Fibroblast of upper back skin (primary cell): ENCODE measurements around the gene RHOXF1.
"Not testable (repeated sequence)": the region's sequence is repeated elsewhere in the genome, so short reads cannot be mapped to it uniquely, and the experiment has no call there.

ENCODE experiments used
- DNase-seq: peaks from one replicate; pipeline ENCODE4 v3.0.0-alpha.2; 2013

Gene RHOXF1

GRCh38 chrX:120077590-120077989, 38.1 kb downstream of the RHOXF1 start, which contains the start of gene RHOXF2B:
TSS of gene RHOXF2B (minus strand) at chrX:120077690. CDS start at chrX:120077552, 138 bp downstream.
- not testable (repeated sequence) for DNase-seq

GRCh38 chrX:120066169-120066568, 49.5 kb downstream of the RHOXF1 start:
- DNase-seq: not testable (repeated sequence)
